ENCODE results near the gene OPN1MW3.
"Not testable (repeated sequence)": the region's sequence is repeated elsewhere in the genome, so short reads cannot be mapped to it uniquely, and the experiment has no call there.

The OPN1MW3 gene

DNA sequence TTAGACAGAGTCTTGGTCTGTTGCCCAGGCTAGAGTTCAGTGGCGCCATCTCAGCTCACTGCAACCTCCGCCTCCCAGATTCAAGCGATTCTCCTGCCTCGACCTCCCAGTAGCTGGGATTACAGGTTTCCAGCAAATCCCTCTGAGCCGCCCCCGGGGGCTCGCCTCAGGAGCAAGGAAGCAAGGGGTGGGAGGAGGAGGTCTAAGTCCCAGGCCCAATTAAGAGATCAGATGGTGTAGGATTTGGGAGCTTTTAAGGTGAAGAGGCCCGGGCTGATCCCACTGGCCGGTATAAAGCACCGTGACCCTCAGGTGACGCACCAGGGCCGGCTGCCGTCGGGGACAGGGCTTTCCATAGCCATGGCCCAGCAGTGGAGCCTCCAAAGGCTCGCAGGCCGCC, 37.9 kb upstream of the OPN1MW3 start, which contains the start of gene OPN1MW2:
TSS of gene OPN1MW2 (plus strand) at position 301 of the 400 bp plus-strand sequence. CDS start at position 361, 60 bp downstream.
- not testable (repeated sequence) for DNase-seq; H4K12ac ChIP-seq (ENCODE audit: low read depth, low read length); H3K79me2 ChIP-seq (ENCODE audit: control insufficient read depth, insufficient read depth, low read length, poor library complexity); H3K4me2 ChIP-seq (ENCODE audit: low read length); H3K9me3 ChIP-seq (ENCODE audit: insufficient read depth, low read depth, low read length); H3K14ac ChIP-seq (ENCODE audit: low read length); H3K9ac ChIP-seq (ENCODE audit: low read length); H3K4me1 ChIP-seq (ENCODE audit: control insufficient read depth in 1 of 2, insufficient read depth in 2 of 2, low read length in 2 of 2); H2AK5ac ChIP-seq (ENCODE audit: low read length); H4K91ac ChIP-seq (ENCODE audit: low read depth, low read length); H3K27me3 ChIP-seq (ENCODE audit: insufficient read depth, low read length); H4K8ac ChIP-seq (ENCODE audit: low read depth, low read length); H3K79me1 ChIP-seq (ENCODE audit: low read length); H3K23ac ChIP-seq (ENCODE audit: low read length); H2AFZ ChIP-seq (ENCODE audit: insufficient read depth, low read length, poor library complexity); H2BK5ac ChIP-seq (ENCODE audit: low read depth, low read length, poor library complexity); H3K4me3 ChIP-seq (ENCODE audit: low read depth, low read length); H2BK12ac ChIP-seq (ENCODE audit: low read length); H3K27ac ChIP-seq (ENCODE audit: low read depth, low read length); H3K18ac ChIP-seq (ENCODE audit: low read length); H3K4ac ChIP-seq (ENCODE audit: low read depth, low read length); H3K36me3 ChIP-seq (ENCODE audit: control insufficient read depth in 1 of 2, insufficient read depth in 2 of 2, low read length in 2 of 2); H2BK120ac ChIP-seq (ENCODE audit: insufficient read depth, low read length, poor library complexity)
- no CpG with 5 or more reads among the region's 16 CpGs for WGBS (ENCODE audit: extremely low coverage, insufficient coverage, insufficient read length)

- not testable (repeated sequence) for H3K18ac ChIP-seq (ENCODE audit: low read length); H2AK5ac ChIP-seq (ENCODE audit: low read length); H4K12ac ChIP-seq (ENCODE audit: low read depth, low read length); DNase-seq; H3K9ac ChIP-seq (ENCODE audit: low read length); H2BK120ac ChIP-seq (ENCODE audit: insufficient read depth, low read length, poor library complexity); H3K4ac ChIP-seq (ENCODE audit: low read depth, low read length); H4K91ac ChIP-seq (ENCODE audit: low read depth, low read length); H4K8ac ChIP-seq (ENCODE audit: low read depth, low read length); H3K27ac ChIP-seq (ENCODE audit: low read depth, low read length); H3K9me3 ChIP-seq (ENCODE audit: insufficient read depth, low read depth, low read length); H3K4me2 ChIP-seq (ENCODE audit: low read length); H2AFZ ChIP-seq (ENCODE audit: insufficient read depth, low read length, poor library complexity); H3K4me1 ChIP-seq (ENCODE audit: control insufficient read depth in 1 of 2, insufficient read depth in 2 of 2, low read length in 2 of 2); H2BK12ac ChIP-seq (ENCODE audit: low read length); H3K23ac ChIP-seq (ENCODE audit: low read length); H3K36me3 ChIP-seq (ENCODE audit: control insufficient read depth in 1 of 2, insufficient read depth in 2 of 2, low read length in 2 of 2); H3K14ac ChIP-seq (ENCODE audit: low read length); H3K79me1 ChIP-seq (ENCODE audit: low read length); H3K27me3 ChIP-seq (ENCODE audit: insufficient read depth, low read length); H3K4me3 ChIP-seq (ENCODE audit: low read depth, low read length); H3K79me2 ChIP-seq (ENCODE audit: control insufficient read depth, insufficient read depth, low read length, poor library complexity); H2BK5ac ChIP-seq (ENCODE audit: low read depth, low read length, poor library complexity)
- WGBS (ENCODE audit: extremely low coverage, insufficient coverage, insufficient read length), result no CpG with 5 or more reads among the region's 6 CpGs
Observed at GRCh38 chrX:154225292-154225691, 32.1 kb upstream of the OPN1MW3 start.

DNA sequence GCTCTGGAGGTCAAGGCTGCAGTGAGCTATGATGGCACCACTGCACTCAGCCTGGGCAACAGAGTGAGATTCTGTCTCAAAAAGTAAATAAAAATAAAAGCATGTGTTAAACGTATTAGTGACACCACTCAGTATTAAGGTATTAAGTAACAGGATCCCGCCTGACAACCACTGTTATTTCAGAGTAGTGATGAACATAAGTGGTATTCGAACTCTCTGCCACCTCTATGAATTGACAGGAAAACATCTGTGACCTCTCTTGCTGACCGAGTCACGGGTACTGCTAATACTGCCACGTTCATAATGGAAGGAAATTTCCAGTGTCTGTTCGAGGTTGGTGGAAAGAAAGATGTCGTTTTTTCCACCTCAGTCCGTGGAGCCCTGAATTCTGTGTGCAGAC, 30.7 kb upstream of the OPN1MW3 start:
- not testable (repeated sequence) for H3K79me1 ChIP-seq (ENCODE audit: low read length); H3K23ac ChIP-seq (ENCODE audit: low read length); H3K4me1 ChIP-seq (ENCODE audit: control insufficient read depth in 1 of 2, insufficient read depth in 2 of 2, low read length in 2 of 2); H3K14ac ChIP-seq (ENCODE audit: low read length); H3K4ac ChIP-seq (ENCODE audit: low read depth, low read length); H2BK120ac ChIP-seq (ENCODE audit: insufficient read depth, low read length, poor library complexity); H4K8ac ChIP-seq (ENCODE audit: low read depth, low read length); H4K12ac ChIP-seq (ENCODE audit: low read depth, low read length); H2AFZ ChIP-seq (ENCODE audit: insufficient read depth, low read length, poor library complexity); H2BK12ac ChIP-seq (ENCODE audit: low read length); H2AK5ac ChIP-seq (ENCODE audit: low read length); H2BK5ac ChIP-seq (ENCODE audit: low read depth, low read length, poor library complexity); DNase-seq; H3K18ac ChIP-seq (ENCODE audit: low read length); H4K91ac ChIP-seq (ENCODE audit: low read depth, low read length); H3K9me3 ChIP-seq (ENCODE audit: insufficient read depth, low read depth, low read length); H3K36me3 ChIP-seq (ENCODE audit: control insufficient read depth in 1 of 2, insufficient read depth in 2 of 2, low read length in 2 of 2); H3K27me3 ChIP-seq (ENCODE audit: insufficient read depth, low read length); H3K79me2 ChIP-seq (ENCODE audit: control insufficient read depth, insufficient read depth, low read length, poor library complexity); H3K9ac ChIP-seq (ENCODE audit: low read length); H3K4me2 ChIP-seq (ENCODE audit: low read length); H3K27ac ChIP-seq (ENCODE audit: low read depth, low read length); H3K4me3 ChIP-seq (ENCODE audit: low read depth, low read length)
- no CpG with 5 or more reads among the region's 9 CpGs for WGBS (ENCODE audit: extremely low coverage, insufficient coverage, insufficient read length)

DNA sequence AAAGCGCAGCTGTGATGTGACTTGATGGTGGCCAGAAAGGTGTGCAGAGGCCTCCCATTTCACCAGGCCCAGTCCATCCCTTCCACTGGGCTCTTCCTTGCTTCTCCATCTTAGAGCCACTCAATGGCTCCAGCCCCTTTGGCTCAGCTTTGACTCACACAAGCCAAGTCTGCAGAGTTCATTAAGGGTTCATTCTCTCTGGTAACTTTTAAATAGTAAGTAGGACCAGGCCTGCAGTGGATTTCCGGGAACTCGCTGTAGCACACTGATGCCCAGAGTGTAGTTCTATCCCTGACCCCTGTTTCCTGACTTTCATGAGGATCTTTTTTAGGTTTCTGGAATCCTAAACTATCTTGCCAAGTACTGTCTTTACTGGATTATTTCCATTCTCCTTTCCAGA, 25.9 kb upstream of the OPN1MW3 start:
- DNase-seq; H4K91ac ChIP-seq (ENCODE audit: low read depth, low read length); H3K9me3 ChIP-seq (ENCODE audit: insufficient read depth, low read depth, low read length); H3K9ac ChIP-seq (ENCODE audit: low read length); H3K79me1 ChIP-seq (ENCODE audit: low read length); H4K12ac ChIP-seq (ENCODE audit: low read depth, low read length); H3K4me1 ChIP-seq (ENCODE audit: control insufficient read depth in 1 of 2, insufficient read depth in 2 of 2, low read length in 2 of 2); H2BK120ac ChIP-seq (ENCODE audit: insufficient read depth, low read length, poor library complexity); H3K36me3 ChIP-seq (ENCODE audit: control insufficient read depth in 1 of 2, insufficient read depth in 2 of 2, low read length in 2 of 2); H3K79me2 ChIP-seq (ENCODE audit: control insufficient read depth, insufficient read depth, low read length, poor library complexity); H4K8ac ChIP-seq (ENCODE audit: low read depth, low read length); H2AK5ac ChIP-seq (ENCODE audit: low read length); H2BK12ac ChIP-seq (ENCODE audit: low read length); H3K18ac ChIP-seq (ENCODE audit: low read length); H3K4me2 ChIP-seq (ENCODE audit: low read length); H3K23ac ChIP-seq (ENCODE audit: low read length); H3K27ac ChIP-seq (ENCODE audit: low read depth, low read length); H3K4me3 ChIP-seq (ENCODE audit: low read depth, low read length); H2BK5ac ChIP-seq (ENCODE audit: low read depth, low read length, poor library complexity); H3K4ac ChIP-seq (ENCODE audit: low read depth, low read length); H3K27me3 ChIP-seq (ENCODE audit: insufficient read depth, low read length); H2AFZ ChIP-seq (ENCODE audit: insufficient read depth, low read length, poor library complexity); H3K14ac ChIP-seq (ENCODE audit: low read length): not testable (repeated sequence)
- no CpG with 5 or more reads among the region's 3 CpGs for WGBS (ENCODE audit: extremely low coverage, insufficient coverage, insufficient read length)

Measured in trophoblast cell (in vitro differentiated cells and primary cell).